ENCODE data around the gene SLC2A6. TPM values are rescaled to one million over a fixed set of nuclear protein-coding genes. Genes with fewer than 3 reads are reported as not detected.

The SLC2A6 gene
- total and polyA plus RNA-seq, 2 experiments from 2014 or later: 7.3 to 10.6 TPM

DNA sequence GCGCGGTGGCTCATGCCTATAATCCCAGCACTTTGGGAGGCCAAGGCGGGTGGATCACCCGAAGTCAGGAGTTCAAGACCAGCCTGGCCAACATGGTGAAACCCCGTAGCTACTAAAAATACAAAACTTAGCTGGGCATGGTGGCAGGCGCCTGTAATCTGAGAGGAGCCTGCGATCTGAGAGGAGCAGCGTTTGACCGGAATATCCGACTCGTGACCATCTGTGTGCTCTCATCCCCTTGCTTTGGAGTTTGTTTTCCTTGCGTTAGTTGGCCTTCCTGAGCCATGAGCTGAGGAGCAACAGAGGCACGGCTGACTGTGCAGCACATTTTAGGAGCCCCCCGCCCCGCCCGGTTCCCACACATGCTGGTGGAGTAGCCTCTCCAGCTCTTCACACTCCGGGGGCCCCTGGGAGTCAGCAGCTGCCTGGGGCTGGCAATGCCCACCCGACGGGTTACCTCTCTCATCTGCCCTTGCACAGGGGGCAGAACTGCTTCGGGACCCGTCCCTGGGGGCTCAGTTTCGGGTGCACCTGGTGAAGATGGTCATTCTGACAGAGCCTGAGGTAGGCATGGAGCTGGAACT lies 53.8 kb downstream of the SLC2A6 start:
- Histone ChIP-seq H3K4me2 (no peak overlapping the region), H3K27ac (no peak overlapping the region), H3K9me3 (ENCODE audit: low read depth) (no peaks in the 10 kb centered on the region), H3K4me3 (no peak overlapping the region), H3K36me3 (replicated peaks; ENCODE audit: insufficient read depth, low read depth) (no peaks in the 10 kb centered on the region), H3K9me2 (replicated peaks; ENCODE audit: insufficient read depth) (no peaks in the 10 kb centered on the region), H3K27me3 (no peaks in the 10 kb centered on the region), H3K79me2 (no peaks in the 10 kb centered on the region), H2AFZ (no peak overlapping the region), H3K4me1 (ENCODE audit: insufficient read depth) (peaks cover 8% of the 10 kb centered on the region), H4K20me1 (ENCODE audit: insufficient read depth, poor library complexity, severe bottlenecking) (no peaks in the 10 kb centered on the region)
- TF ChIP-seq EZH2 (IDR thresholded peaks at IDR 0.05; ENCODE audit: borderline replicate concordance) (no peak), EZH2phosphoT487 (IDR thresholded peaks at IDR 0.05; ENCODE audit: low read depth, severe bottlenecking, unreplicated experiment) (no peak)
- TF ChIP-seq, protein P1, sequence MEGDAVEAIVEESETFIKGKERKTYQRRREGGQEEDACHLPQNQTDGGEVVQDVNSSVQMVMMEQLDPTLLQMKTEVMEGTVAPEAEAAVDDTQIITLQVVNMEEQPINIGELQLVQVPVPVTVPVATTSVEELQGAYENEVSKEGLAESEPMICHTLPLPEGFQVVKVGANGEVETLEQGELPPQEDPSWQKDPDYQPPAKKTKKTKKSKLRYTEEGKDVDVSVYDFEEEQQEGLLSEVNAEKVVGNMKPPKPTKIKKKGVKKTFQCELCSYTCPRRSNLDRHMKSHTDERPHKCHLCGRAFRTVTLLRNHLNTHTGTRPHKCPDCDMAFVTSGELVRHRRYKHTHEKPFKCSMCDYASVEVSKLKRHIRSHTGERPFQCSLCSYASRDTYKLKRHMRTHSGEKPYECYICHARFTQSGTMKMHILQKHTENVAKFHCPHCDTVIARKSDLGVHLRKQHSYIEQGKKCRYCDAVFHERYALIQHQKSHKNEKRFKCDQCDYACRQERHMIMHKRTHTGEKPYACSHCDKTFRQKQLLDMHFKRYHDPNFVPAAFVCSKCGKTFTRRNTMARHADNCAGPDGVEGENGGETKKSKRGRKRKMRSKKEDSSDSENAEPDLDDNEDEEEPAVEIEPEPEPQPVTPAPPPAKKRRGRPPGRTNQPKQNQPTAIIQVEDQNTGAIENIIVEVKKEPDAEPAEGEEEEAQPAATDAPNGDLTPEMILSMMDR (IDR thresholded peaks at IDR 0.05; ENCODE audit: poor library complexity): no peak
- WGBS (ENCODE audit: low lambda C conversion rate, missing lambda C conversion rate): 91% methylated on average over 21 of the region's 22 CpGs
- DNase-seq (ENCODE audit: low spot score): no peak

DNA sequence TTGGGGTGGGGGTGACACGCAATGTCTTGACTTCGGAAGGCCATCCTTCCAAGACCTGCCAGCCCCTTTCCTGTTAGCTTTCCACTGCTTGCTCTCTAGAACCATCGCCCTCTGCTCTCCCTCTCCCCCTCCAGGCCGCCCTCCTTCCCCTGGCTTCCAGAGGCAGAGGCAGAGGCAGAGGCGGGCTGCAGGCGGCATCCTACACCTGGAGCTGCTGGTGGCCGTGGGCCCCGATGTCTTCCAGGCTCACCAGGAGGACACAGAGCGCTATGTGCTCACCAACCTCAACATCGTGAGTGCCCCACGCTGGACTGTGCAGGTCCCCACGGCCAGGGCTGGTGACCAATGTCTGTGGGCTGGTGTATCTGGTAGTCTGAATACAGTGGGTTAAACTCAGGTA lies 54.7 kb downstream of the SLC2A6 start:
- Histone ChIP-seq H3K4me2 (no peak overlapping the region), H4K20me1 (ENCODE audit: insufficient read depth, poor library complexity, severe bottlenecking) (no peaks in the 10 kb centered on the region), H3K9me3 (ENCODE audit: low read depth) (no peaks in the 10 kb centered on the region), H3K79me2 (no peaks in the 10 kb centered on the region), H3K27ac (no peak overlapping the region), H2AFZ (no peak overlapping the region), H3K4me1 (ENCODE audit: insufficient read depth) (peaks cover 5% of the 10 kb centered on the region), H3K9me2 (replicated peaks; ENCODE audit: insufficient read depth) (no peaks in the 10 kb centered on the region), H3K36me3 (replicated peaks; ENCODE audit: insufficient read depth, low read depth) (no peaks in the 10 kb centered on the region), H3K4me3 (no peak overlapping the region), H3K27me3 (no peaks in the 10 kb centered on the region)
- DNase-seq (ENCODE audit: low spot score): no peak
- WGBS (ENCODE audit: low lambda C conversion rate, missing lambda C conversion rate): 90% methylated on average over 12 of the region's 12 CpGs
- TF ChIP-seq EZH2 (IDR thresholded peaks at IDR 0.05; ENCODE audit: borderline replicate concordance): no peak
- TF ChIP-seq EZH2phosphoT487 (IDR thresholded peaks at IDR 0.05; ENCODE audit: low read depth, severe bottlenecking, unreplicated experiment): no peak
- TF ChIP-seq, protein P1 (IDR thresholded peaks at IDR 0.05; ENCODE audit: poor library complexity): no peak

DNA sequence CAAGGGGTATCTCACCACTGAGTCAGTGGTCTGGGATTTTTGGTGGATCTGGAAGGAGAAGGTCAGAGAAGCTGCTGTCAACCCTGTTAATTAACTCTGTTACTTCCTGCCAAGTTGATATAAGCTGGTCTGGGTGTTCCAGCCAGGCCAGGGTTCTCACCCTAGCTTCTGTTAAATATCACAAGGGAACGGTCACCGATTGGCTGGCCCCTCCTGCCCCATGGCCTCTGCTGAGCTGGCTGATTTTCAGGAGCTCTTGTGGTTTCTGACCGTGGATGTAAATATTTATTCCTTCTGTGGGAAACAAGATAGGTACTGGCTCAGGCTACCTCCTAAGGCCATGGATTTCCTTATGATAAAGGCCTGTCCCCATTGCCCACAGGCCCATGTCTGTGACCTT lies 55.7 kb downstream of the SLC2A6 start:
- Histone ChIP-seq H3K9me3 (ENCODE audit: low read depth) (no peaks in the 10 kb centered on the region), H3K27ac (no peak overlapping the region), H3K4me3 (no peak overlapping the region), H4K20me1 (ENCODE audit: insufficient read depth, poor library complexity, severe bottlenecking) (no peaks in the 10 kb centered on the region), H2AFZ (no peak overlapping the region), H3K79me2 (no peaks in the 10 kb centered on the region), H3K4me2 (no peak overlapping the region), H3K4me1 (ENCODE audit: insufficient read depth) (peaks cover 6% of the 10 kb centered on the region), H3K36me3 (replicated peaks; ENCODE audit: insufficient read depth, low read depth) (no peaks in the 10 kb centered on the region), H3K9me2 (replicated peaks; ENCODE audit: insufficient read depth) (no peaks in the 10 kb centered on the region), H3K27me3 (no peaks in the 10 kb centered on the region)
- 57% methylated on average over 3 of the region's 3 CpGs for WGBS (ENCODE audit: low lambda C conversion rate, missing lambda C conversion rate)
- no peak for TF ChIP-seq EZH2phosphoT487 (IDR thresholded peaks at IDR 0.05; ENCODE audit: low read depth, severe bottlenecking, unreplicated experiment)
- TF ChIP-seq, protein P1 (IDR thresholded peaks at IDR 0.05; ENCODE audit: poor library complexity): no peak
- TF ChIP-seq EZH2 (IDR thresholded peaks at IDR 0.05; ENCODE audit: borderline replicate concordance): no peak
- DNase-seq (ENCODE audit: low spot score): no peak
